ENCODE data around the gene VSIG10L.

DNA sequence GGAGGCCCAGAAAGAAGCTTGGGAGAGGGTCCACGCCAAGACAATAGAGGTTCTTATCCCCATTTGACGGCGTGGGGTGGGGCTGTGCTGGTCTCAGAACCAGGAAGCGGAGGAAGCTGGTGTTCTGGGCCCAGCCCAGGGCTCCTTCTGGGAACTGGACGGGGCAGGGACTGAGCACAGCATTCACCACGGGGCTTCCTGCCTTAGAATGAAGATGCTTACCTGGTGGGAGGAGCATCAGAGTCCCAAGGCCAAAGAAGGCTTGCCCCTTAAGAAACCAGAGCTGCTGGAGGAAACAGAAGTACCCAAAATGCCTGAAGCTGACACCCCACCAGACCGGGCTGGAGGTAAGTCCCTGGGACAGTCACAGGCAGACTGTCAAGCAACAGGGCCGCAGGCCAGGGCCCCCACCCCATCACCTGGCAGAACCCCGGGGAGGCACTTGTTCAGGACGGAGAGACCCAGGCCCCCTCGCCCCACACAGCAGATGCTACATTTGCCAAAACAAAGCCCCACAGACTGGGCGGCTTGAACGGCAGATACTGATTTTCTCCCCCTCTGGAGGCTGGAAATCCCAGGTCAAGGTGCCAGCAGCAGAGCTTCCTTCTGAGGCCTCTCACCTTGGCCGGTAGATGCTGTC lies 48.2 kb downstream of the VSIG10L start:
- TF ChIP-seq POLR2A (IDR thresholded peaks at IDR 0.05) = no peak
- TF ChIP-seq, protein P1, sequence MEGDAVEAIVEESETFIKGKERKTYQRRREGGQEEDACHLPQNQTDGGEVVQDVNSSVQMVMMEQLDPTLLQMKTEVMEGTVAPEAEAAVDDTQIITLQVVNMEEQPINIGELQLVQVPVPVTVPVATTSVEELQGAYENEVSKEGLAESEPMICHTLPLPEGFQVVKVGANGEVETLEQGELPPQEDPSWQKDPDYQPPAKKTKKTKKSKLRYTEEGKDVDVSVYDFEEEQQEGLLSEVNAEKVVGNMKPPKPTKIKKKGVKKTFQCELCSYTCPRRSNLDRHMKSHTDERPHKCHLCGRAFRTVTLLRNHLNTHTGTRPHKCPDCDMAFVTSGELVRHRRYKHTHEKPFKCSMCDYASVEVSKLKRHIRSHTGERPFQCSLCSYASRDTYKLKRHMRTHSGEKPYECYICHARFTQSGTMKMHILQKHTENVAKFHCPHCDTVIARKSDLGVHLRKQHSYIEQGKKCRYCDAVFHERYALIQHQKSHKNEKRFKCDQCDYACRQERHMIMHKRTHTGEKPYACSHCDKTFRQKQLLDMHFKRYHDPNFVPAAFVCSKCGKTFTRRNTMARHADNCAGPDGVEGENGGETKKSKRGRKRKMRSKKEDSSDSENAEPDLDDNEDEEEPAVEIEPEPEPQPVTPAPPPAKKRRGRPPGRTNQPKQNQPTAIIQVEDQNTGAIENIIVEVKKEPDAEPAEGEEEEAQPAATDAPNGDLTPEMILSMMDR (IDR thresholded peaks at IDR 0.05) = no peak
